ENCODE measurements around the gene CA5A.
"Not testable (repeated sequence)": the region's sequence is repeated elsewhere in the genome, so short reads cannot be mapped to it uniquely, and the experiment has no call there.

CA5A gene

GRCh38 chr16:87861300-87862099 lies 74.8 kb downstream of the CA5A start:
- not testable (repeated sequence) for DNase-seq

GRCh38 chr16:87860553-87861299 lies 75.6 kb downstream of the CA5A start:
- no peak for DNase-seq

- not testable (repeated sequence) for DNase-seq
Observed at GRCh38 chr16:87858151-87858993, 78.0 kb downstream of the CA5A start.

GRCh38 chr16:87856791-87857228 lies 79.5 kb downstream of the CA5A start:
- no peak for DNase-seq

- DNase-seq: no peak
Observed at GRCh38 chr16:87855852-87856715, 80.2 kb downstream of the CA5A start.

- no peak for DNase-seq
Observed at GRCh38 chr16:87854907-87855683, 81.2 kb downstream of the CA5A start.

GRCh38 chr16:87854053-87854906 lies 82.0 kb downstream of the CA5A start:
- peak; percentile 77 for DNase-seq

GRCh38 chr16:87853411-87854052 lies 82.8 kb downstream of the CA5A start:
- peak; percentile 94 for DNase-seq

GRCh38 chr16:87851601-87852000 lies 84.7 kb downstream of the CA5A start:
- no peak for DNase-seq

- no peak for DNase-seq
Observed at GRCh38 chr16:87851141-87851587, 85.2 kb downstream of the CA5A start.

GRCh38 chr16:87850009-87851006 lies 86.0 kb downstream of the CA5A start:
- peak; percentile 92 for DNase-seq

- DNase-seq: no peak
Observed at GRCh38 chr16:87849419-87850008, 86.8 kb downstream of the CA5A start.

GRCh38 chr16:87848676-87849345 lies 87.5 kb downstream of the CA5A start:
- DNase-seq: no peak

GRCh38 chr16:87847785-87848675 lies 88.3 kb downstream of the CA5A start:
- DNase-seq: no peak

- no peak for DNase-seq
Observed at GRCh38 chr16:87847467-87847784, 88.9 kb downstream of the CA5A start.

- no peak for DNase-seq
Observed at GRCh38 chr16:87846705-87847466, 89.4 kb downstream of the CA5A start.
